NCI-H2029 (cell line): ENCODE results near the gene RSPH9.

Experiments
- DNase-seq: peaks from one replicate; lab custom pipeline; 2025; lab: John Stamatoyannopoulos, UW

Gene RSPH9

DNA sequence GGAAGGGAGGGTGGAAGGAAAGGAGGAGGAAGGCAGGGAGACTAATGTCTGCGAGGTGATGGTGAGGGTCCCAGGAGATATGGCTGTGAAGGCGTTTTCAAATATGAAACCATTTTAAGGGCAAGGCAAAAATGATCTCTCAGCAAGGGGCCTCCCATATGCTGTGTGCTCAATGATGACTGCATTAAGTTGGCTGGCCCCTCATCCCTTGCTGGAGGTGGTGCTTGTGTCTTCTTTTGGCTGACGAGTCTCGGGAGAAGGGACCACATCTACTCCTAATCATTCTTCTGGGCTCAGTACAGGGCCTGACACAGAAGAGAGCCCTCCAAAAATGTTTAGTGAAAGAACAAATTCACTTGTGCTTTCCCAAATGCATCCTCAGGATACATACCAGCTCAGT is 65.7 kb downstream of the RSPH9 start:
- no peak for DNase-seq

DNA sequence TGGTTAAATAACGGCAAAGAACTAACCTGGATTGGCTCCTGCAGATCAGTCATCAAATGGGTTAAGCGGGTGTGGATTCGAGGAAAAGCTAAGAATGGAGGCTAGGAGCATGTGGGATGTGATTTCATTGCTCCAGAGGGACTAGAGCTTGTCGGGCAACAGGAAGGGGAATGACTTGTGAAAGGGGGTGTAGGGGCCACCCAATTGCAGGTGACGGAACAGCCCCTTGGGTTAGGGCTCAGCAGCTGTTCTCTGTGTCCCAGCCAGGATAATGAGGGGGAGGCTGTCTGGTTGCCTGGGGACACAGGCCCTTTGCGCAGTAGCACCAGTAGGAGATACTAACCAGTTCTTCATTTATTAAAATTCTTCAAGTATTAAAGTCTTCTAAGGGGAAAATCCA is 67.7 kb downstream of the RSPH9 start:
- no peak for DNase-seq

DNA sequence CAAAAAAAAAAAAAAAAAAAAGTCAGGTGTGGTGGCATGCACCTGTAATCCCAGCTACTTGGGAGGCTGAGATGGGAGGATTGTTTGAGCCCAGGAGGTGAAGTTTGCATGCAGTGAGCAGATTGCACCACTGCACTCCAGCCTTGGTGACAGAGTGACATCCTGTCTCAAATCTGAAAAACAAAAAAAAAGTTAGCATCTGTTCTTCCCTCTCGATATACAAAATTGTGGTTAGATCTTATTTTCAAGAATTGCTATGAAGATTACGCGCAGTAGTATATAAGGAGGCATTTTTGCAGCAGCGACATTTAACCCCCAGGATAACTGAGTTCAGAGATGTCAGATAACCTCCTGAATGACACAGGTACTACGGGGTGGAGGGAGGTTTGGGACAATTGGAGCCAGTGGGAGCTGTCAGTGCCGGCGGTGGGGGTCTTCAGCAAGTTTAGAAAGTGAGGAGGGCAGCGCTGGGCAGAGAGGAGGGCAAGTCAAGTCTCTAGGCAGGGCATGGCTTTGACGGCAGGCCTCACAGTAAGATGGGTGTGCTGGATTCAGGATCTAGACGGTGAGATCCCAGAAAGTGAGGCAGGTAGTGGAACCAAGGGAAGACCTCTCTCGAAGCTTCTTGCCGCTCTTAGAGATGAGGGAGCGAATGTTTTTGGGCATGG is 68.9 kb downstream of the RSPH9 start:
- no peak for DNase-seq

DNA sequence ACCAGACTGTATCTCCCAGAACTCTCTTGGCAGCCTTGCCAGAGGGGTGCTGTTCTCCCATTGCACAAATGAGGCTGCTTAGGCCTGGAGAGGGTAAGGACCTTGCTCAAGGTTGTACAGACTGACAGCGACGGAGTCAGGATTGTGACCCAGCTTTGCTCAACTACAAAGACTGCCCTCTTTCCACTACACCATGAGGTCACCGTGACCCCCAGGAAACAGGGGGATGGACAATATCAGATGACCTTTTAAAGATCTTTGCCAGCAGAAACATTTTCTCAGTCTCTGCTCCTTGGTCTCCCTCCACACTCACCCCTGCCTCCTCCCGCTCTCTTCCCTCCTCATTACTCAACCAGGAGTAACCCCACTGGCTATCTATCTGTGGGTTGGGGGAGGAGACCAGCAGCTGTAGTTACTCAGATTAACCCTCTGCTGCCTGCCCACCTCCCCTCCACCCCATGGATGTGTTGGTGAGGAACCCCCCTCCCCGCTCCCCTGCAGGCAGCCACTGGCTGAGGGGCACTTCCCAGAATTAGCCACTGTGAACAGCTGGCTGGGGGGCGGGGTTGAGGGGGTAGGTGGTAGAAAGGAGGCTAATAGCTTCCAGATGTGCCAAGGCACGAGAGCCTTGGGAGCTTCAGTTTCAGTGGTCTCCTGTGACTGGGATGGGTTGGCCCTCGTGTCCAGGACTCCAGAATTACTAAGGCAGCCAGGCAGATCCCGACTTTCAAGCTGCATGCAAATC is 69.6 kb downstream of the RSPH9 start:
- no peak for DNase-seq

DNA sequence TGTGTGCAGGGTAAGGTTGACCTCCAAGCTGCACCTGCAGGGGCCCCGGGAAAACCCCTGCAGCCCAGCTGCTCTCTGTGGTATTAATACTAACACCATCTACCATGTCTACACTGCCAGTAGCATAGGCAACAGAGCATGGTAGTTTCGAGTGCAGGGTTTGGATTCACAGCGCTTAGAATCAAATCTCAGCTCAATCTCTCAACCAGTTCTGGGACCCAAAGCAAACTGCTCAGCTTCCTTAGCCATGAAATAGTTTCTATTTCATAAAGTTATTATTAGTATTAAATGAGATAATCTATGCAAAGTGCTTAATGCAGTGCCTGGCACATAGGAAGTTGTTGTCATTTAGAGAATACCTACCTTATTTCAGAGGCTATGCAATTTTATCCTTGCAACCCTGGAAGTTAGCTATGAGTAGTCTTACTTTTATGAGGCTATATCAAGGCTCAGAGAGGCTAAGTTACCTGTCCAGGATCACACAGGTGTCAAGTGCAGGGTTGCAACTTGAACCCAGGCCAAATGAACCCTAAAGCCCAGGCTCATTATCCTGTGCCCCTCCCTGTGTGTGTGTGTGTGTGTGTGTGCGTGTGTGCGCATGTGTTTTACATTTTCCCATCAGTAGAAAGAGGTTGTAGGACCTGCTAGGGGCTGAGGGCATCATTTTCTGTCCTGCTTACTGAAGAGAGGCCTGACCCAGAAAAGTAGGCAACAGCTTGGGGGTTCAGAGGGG is 70.4 kb downstream of the RSPH9 start:
- DNase-seq, result no peak

DNA sequence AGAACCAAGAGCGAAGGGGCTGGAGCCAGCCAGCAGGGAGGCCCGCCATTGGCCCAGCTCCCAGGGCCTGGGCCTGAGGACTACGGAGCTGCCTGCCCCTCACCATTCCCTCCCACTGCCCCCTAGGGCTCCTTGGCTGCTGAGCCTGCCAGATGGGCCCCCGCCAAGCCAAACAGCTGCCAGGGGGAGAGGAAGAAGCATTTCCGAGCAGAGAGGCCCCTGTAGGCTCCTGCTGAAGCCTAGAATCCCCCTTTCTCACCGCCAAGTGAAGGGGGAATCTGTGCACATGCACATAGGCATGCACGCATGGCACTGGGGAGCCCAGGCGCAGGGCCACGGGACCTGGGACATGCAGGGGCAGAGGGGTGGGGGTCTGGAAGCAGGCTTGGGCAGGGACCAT is 71.3 kb downstream of the RSPH9 start:
- DNase-seq, result no peak

DNA sequence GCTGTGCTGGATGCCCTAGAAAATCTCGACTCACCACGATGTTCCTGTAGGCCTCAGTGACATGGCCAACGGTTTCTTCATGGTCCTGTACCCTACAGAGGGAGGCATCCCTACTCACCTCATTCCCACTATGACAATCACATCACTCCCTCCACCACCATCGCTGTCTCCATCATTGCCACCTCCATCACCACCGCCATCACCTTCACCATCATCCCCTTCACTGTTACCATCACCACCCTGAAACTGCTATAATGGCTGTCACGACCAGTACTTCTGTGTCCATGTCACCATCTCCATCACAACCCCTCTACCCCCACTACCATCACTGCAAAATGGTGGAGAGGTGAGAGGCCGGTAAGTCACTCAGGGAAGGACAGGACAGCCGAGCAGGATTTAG is 72.6 kb downstream of the RSPH9 start:
- no peak for DNase-seq

DNA sequence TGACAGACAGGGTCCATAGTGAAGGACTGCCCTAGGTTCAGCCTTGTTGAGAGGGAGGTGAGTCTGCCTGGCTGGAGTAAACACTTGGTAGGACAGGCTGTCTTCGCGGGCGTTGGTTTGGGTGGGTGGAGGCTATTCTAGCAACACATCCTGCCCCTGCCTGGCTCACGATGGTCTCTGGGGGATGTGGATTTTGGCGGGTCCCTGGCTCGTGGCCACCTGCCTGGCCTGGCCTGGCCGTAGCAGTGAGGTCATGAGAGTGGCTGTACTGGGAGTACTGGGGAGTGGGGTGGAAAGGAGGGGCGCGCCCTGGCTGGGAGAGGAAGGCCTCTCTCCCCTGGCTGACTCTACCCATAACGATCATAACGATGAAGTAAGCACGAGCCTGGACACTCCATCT is 73.0 kb downstream of the RSPH9 start:
- DNase-seq, result no peak

DNA sequence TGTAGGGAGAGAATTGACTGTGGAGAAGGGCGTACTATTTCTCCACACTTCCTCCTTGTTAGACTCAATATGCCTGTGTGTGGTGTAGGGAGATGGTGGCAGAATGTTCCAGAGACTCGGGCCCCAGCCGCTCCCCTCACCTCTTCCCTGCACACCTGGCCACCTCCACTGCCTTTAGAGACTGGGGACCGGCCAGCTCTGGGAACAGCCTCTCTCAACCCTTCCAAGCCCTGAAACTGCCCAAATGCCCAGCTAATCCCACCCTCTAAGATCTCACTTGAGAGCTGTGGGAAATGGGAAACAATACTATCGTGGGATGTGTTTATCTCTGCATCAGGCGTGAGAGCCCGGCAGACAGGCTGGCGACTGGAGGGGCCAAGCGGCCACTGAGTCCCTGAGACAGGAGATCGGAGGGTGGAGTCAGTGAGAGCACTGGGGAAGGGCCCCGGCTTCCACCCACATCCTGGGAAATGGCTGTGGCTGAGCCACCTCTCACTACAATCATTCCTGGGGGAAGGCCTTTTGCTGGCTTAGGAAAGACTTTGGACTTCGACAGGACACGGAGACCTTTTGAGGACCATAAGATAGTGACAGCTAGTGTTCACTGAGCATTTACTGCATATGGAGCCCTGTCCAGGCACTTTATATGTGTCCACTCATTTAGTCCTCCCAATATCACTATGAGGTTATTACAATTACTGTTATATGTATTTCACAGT is 73.7 kb downstream of the RSPH9 start:
- no peak for DNase-seq

DNA sequence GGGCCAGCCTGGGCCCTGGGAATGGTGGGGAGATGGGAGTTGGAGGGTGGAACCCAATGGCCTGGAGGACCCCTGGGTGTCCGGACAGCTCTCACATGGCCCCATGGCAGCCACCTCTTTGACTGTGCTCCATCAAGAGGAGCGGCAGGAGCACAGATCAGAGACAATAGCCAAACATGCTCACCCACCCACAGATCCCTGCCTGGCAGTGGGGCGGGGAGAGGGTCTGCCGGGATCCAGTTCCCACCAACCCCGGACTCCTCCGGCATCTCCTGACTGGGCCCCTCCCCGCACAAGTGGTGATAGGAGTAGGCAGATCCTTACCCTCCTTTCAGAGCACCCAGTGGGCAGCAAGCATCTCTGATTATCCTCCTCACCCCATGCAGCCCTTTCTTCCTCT is 74.7 kb downstream of the RSPH9 start:
- DNase-seq, result no peak

DNA sequence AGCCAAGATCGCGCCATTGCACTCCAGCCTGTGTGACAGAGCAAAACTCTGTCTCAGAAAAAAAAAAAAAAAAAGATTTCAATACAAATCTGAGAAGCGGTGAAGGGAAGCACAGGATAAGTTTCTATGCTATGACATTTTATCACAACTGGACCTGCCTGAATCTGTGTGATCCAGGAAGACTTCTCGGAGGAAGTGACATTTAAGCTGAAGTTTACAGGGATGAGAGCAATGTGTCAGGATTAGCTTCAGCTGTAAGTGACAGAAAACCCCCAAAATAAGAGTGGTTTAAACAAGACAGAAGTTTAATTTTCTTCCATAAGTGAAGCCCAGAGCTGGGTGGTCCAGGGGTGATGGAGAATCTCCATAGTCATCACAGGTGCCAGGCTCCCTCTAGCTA is 76.2 kb downstream of the RSPH9 start:
- DNase-seq, result no peak
